NCI-H1417 treated with DMSO at 0.1 percent for 48 hours (cell line): Measurements from ENCODE around the gene YOD1.
"Not testable (repeated sequence)": the region's sequence is repeated elsewhere in the genome, so short reads cannot be mapped to it uniquely, and the experiment has no call there.

Experiments used
- DNase-seq: peaks from one replicate; lab custom pipeline; 2025; lab: John Stamatoyannopoulos, UW

YOD1 gene

DNA sequence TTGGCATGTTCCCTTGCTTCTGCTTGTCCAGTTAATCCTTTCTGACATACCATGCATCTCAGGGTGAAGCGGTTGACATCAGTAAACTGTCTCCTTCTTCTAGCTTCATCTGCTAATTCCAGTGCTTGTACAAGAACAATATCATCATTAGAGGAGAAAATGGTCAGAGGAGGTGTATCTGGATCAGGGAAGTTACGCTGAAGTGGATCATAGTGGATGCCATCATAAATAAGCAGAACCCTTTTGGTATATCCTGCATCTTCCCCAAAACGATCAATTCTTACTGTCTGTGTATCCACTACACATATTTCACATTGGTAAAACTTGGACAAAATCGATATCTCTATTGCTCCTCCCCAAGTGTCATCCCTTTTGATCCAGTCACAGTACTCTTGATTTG lies 2.0 kb downstream of the YOD1 start:
- DNase-seq: no peak

- DNase-seq: no peak
Observed at GRCh38 chr1:207048041-207048440, 3.0 kb downstream of the YOD1 start.

GRCh38 chr1:207047505-207047904 lies 3.5 kb downstream of the YOD1 start:
- DNase-seq: no peak

GRCh38 chr1:207045453-207045852 lies 5.6 kb downstream of the YOD1 start:
- no peak for DNase-seq

- DNase-seq: not testable (repeated sequence)
Observed at GRCh38 chr1:207041397-207041796, 9.6 kb downstream of the YOD1 start.

GRCh38 chr1:207040181-207040533 lies 10.9 kb downstream of the YOD1 start:
- DNase-seq: no peak

DNA sequence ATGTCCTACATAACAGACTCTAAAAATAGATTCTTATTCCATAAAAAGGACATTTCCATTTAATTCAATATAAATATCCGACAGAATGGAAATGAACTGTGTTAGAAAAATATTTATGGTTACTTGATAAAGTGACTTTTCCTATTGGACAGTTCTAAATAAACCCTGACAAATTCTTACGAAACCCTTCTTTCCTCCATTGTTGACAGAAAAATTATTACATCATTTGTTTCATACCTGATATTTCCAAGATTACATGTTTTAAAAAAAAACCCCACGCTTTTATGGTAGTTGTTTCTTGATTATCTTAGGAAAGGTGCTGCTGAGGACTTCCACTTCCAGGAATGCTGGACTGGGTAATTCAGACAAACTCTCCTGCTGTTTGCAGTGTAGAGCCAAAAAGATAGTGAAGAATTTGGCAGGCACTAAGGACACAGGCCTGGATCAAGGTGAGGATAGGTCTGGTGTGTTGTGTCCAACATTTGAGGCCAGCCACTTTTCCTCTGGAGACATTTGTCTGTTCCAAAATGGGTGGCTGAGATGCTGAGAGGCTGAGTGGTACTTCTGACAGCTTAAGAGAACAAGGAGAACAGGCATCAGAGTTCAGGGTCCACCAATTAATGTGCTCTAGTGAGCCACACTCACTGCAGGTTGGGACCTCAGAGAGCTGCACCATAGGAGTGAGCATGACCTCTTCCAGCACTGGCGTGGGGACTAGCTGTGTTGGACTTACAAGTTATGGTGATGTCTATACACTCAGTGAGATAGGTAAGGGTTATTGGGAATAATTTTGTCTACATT lies 11.4 kb downstream of the YOD1 start:
- no peak for DNase-seq

- DNase-seq: no peak
Observed at GRCh38 chr1:207036865-207037264, 14.1 kb downstream of the YOD1 start.

- no peak for DNase-seq
Observed at GRCh38 chr1:207035877-207036551, 15.0 kb downstream of the YOD1 start.

DNA sequence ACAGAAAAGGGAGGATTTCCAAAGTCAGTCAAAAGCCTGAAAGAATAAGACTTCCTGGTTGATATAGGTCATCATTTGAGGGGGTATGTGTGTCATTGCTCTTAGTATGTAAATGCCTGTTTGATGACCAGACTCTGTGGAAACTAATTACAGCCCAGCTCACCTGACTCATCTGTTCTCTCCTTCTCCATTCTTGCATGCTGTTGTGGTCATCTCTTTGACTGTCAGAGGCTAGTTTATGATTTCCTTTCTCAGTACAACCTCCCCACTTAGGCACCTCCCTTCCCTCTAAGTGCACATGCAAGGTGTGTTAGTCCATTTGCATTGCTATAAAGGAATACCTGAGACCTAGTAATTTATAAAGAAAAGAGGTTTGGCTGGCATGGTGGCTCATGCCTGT lies 16.0 kb downstream of the YOD1 start:
- no peak for DNase-seq

DNA sequence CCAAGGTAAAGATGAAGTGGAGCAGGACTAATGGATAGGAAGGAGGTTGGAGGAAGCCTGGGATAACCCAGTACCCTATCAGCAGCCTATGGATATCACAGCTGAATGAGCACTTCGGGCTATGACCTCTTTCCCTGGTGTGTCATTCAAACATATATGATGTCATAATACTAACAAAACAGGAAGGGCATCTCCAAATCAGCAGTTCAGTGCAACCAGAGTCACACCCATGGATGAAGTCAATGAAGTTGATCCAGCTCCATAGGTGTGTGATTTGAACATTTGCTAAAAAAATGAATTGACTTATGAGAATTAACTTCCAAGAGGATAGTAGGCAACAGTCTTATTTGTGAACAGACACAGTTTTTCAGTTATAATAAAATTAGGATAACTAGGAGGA lies 16.8 kb downstream of the YOD1 start:
- no peak for DNase-seq

DNA sequence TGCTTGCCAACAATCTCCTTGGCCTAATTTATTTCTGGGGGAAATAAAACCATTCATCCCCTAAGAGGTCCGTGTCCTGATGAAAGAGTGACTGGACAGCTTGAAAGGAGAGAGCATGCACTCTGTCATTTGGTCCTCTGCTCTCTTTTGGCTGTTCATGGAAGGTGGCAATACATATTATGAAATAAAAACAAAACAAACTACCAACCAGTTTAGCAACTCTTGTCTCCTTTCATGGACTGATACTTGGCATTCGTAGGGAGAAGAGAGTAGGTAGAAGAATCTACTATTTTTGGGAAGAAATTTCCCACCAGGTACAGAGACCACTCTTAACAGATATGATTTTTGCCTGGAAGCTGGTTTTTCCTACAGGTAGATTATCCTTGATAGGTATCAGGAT lies 17.7 kb downstream of the YOD1 start:
- DNase-seq: no peak

DNA sequence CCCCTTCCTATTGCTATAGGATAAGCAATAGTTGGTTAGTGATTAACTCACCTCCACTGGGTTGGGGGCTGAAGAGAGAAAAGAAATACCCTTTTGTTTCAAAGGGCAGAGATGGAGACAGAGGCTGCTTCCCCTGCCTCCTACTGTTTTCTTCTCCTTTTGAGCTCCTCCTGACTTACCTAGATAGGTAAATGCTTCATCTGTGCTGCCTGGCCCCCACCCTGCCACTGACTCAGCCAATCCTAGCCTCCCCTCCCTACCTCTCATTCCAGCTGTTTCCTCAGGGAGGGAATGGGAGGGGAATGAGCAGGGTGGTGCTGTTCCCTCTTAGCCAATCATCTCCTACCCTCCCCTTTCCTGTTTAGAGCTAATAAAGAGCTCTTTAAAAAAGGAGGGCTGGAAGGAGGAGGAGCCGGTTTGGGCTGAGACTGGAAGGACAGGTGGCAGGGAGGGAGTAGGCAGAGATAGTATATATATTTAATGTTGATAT lies 18.4 kb downstream of the YOD1 start, which contains the start of gene C1orf116:
TSS of gene C1orf116 (minus strand) at position 229 of the 490 bp plus-strand sequence. CDS start 5,158 bp downstream, outside the sequence.
- peak; percentile 57 for DNase-seq

DNA sequence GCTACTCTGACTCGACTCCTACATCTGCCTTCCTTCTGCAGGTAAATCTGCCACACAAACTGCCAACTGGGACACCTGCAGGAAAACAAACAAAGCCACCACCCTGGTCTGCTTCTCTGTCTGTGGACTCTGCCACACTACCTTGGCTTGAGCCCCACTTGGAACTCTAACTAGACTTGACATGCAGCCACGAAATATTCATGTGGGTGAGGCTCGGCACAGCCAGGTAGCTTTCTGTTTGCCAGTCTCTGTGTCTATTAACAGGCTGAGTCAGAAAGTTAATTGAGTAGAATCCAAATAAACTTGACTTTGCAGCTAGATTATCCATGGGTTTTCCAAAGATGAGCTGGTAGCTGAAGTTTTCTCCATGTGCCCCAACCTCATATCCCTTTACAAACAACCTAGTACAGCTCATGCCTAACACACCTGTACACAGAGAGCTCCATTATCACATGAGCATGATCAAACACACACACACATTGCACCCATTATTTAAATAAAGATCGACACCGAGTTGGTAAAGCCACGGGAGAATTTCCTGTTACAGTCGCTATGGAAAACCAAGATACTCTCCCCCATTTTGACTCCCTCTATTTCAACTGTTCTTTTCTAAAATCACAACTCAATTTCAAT lies 19.3 kb downstream of the YOD1 start:
- DNase-seq: no peak

- no peak for DNase-seq
Observed at GRCh38 chr1:207031016-207031415, 20.0 kb downstream of the YOD1 start.

- DNase-seq: no peak
Observed at GRCh38 chr1:207030522-207031009, 20.4 kb downstream of the YOD1 start.

DNA sequence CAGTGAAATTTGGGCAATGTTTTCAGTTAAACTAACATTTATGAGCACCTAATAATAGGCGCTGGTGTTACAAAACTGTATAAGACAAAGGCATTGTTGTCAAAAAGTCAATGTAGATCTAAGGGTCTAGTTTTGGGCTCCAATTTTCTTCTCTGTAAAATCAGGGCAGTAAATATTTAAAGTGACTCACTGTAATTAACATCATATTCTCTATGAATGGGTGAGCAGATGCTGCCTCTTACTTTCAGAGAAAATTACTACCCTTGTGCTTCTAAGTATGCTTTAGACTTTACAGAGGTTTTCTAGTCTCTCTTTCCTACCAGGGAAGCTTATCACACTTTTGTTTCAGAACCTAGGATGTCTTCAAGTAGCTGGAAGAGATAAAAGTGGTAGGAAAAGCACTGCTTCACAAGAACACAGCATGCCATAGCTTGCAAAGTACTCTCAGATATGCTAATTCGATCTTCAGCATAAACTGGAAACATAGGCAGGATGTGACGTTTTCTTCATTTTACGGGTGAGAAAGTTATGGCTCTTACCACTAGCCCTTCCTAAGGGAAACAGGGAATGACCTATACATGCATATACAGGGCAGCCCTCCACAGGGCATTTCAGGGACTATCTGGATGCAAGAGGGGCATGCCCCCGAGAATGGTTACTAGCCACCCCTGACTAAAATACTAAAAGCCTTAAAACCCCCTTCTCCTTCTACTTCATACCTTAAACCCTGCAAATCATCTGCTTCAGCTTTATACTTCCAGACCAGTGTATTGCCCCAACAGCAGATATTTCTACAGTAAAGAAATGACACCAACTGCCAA lies 21.1 kb downstream of the YOD1 start:
- DNase-seq: peak; percentile 19

GRCh38 chr1:207028884-207029650 lies 21.9 kb downstream of the YOD1 start:
- DNase-seq: no peak

DNA sequence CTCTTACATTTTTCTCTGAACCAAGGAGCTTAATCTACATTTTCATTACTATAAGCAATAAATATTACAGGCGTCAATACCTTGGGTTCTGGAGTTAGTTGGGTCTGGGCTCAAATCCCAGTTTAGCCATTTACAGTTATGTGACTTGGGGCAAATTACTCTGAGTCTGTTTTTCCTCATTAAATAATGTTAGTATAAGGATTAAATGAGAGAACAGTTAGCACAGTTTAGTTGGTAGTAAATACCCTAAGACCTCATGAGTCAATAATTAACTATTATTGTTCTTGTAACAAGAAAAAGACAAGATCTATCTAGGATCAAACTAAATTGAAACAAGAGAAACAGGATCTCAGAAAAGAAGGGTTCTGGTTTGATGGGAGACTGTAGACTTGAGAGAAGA lies 23.1 kb downstream of the YOD1 start:
- DNase-seq: no peak

DNA sequence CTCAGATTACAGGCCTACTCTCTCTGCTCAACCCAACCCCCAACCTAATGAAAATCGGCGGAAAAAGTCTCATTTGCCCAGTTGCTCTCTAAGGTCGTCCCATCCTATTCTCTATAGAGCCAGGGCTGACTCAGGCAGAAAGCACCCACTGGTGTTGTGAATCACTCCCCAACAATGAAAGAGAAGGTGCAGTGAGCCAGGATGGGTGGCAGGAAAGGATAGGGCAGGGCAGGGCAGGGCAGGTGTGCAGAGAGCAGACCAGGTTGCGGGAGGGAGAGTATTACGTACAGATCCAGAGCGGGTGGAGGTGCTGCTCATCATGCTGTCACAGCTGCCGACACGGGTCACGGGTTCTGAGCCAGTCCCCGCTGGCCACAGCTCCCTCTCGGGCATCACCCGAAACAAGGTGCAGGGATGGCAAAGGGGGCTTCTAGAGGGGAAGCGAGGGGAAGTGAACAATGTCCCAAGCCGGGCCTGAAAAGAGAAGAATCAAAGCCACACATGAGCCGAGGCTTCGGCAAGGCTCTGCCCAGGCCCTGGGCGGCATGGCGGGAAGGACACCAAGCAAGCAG lies 23.7 kb downstream of the YOD1 start:
- no peak for DNase-seq

GRCh38 chr1:207026104-207026534 lies 24.9 kb downstream of the YOD1 start:
- DNase-seq: no peak
